Adrenal gland (tissue), 12 donors: ENCODE results near the gene UVRAG. TPM values are rescaled to one million over a fixed set of nuclear protein-coding genes. Genes with fewer than 3 reads are reported as not detected.

ENCODE experiments used
- DNase-seq, 7 donors: peaks; one replicate each; pipeline ENCODE4 v3.0.0-alpha.2; 2019 to 2020
- H3K27ac ChIP-seq, 5 donors: fragments of 200-600 bp; sonication (generic) in 4 of 5; 1 replicate in 3 of 5; 2 replicates in 2 of 5; pipeline versions ENCODE4 v1.5.1 to v1.8.0; 2016 to 2020; ENCODE audit warnings: mild to moderate bottlenecking in 1 of 5
- H3K27me3 ChIP-seq: fragments of 200-600 bp; 2 replicates; pipeline ENCODE4 v1.8.0; 2021
- H3K36me3 ChIP-seq, 2 donors: fragments of 200-600 bp; replicated peaks in 1 of 2; 1 replicate in 1 of 2; 2 replicates in 1 of 2; pipeline versions ENCODE4 v1.5.1 to v1.8.0; 2018 to 2022
- H3K4me1 ChIP-seq, 2 donors: fragments of 200-600 bp; replicated peaks in 1 of 2; 1 replicate in 1 of 2; 2 replicates in 1 of 2; pipeline versions ENCODE4 v1.5.1 to v1.8.0; 2018 to 2021
- H3K4me3 ChIP-seq, 4 donors: fragments of 200-600 bp; sonication (generic) in 3 of 4; one replicate each; pipeline ENCODE4 v1.5.1; 2016 to 2018
- H3K9me3 ChIP-seq, 3 donors: fragments of 200-600 bp; sonication (generic) in 1 of 3; replicated peaks in 1 of 3; 1 replicate in 2 of 3; 2 replicates in 1 of 3; pipeline versions ENCODE4 v1.5.1 to v1.8.0; 2016 to 2021
- CTCF ChIP-seq, 6 experiments: fragments of 450-650 bp in 4 of 6; fragments of 200-600 bp in 2 of 6; sonication (generic) in 1 of 6; IDR thresholded peaks; 1 replicate in 5 of 6; 2 replicates in 1 of 6; pipeline versions ENCODE4 v1.5.1 to v1.8.0; 2016 to 2021; ENCODE audit warnings: antibody characterized with exemption in 6 of 6, mild to moderate bottlenecking in 2 of 6, moderate library complexity in 1 of 6
- POLR2A ChIP-seq, 2 donors: fragments of 450-650 bp; IDR thresholded peaks; one replicate each; pipeline ENCODE4 v1.6.1; 2017; ENCODE audit warnings: antibody characterized with exemption in 2 of 2, mild to moderate bottlenecking in 2 of 2, moderate library complexity in 1 of 2
- WGBS, 4 donors: extraction: QIAGEN DNeasy Blood & Tissue Kit in 2 of 4; methylation state at CpG; one replicate each; pipeline versions ENCODE4 v1.1.5 to v1.1.7; 2013 to 2017; 5-methylcytosine and 5-hydroxymethylcytosine counted together
- intact Hi-C, 2 donors: fragments of 100-400 bp; cut with DNase I; formaldehyde crosslinking; loops; one replicate each; pipeline versions ENCODE4 v1.14.1 to v1.15.0; 2022 to 2023
- polyA plus RNA-seq, 3 donors: library from polyadenylated mRNA; stranded (reverse); fragments of 200-250 nt in 2 of 3; fragments of 350-450 nt in 1 of 3; fragmentation: Illumina TruSeq in 1 of 3; extraction: RNeasy Lipid Tissue Mini Kit (QIAGEN cat#74804) in 1 of 3; gene quantifications; one replicate each; pipeline ENCODE4 v1.2.3, GENCODE V29; 2013 to 2014
- total RNA-seq, 9 donors: library from RNA; depleted of rRNA in 4 of 9; stranded (reverse); fragments of >200 nt in 4 of 9; fragments of 120-200 nt in 1 of 9; fragmentation: NEBNext Ultra II Directional in 1 of 9; extraction: Animal tissue kit (Norgen Biotek cat#: 25700) in 1 of 9; gene quantifications; one replicate each; pipeline versions ENCODE4 v1.1.0 to v1.2.4, GENCODE V29; 2013 to 2023
- donor health status: healthy with polysubstance abuse.
- donor health status: Bipolar disorder and iron deficiency.
- donor health status: DM: yes; HTN: yes; CAD: no.
- donor health status: DM: no; HTN: no; CAD: no.
- donor health status: DM: no; HTN: no; CAD: no.
- donor health status: DM: yes; HTN: yes; CAD: no.

The UVRAG gene
- total and polyA plus RNA-seq, 12 donors: 10.9 to 61.4 (median 28.5) TPM

DNA sequence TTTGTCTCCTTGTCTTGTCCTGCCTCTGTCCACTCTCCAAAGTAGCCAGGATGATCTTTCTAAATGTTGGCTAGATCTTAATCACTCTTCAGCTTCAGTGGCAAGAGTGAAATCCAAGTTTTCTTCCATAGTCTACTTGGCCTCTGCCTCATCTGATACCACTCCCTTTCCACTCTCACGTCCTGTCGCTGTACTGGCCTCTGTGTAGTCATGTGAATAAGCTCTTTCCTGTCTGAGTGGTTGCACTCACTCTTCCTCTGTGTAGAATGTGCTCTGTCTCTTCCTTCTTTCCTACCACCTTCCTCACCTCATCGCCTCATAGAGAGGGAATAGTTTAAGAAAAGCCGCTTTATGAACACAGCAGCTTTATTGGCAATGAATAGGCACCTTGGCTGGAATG is 304.8 kb downstream of the UVRAG start:
- H3K4me1 ChIP-seq: peaks cover 0 to 39% of the 10 kb centered on the region in 2 donors
- no peak for DNase-seq
- H3K9me3 ChIP-seq: no peaks in the 10 kb centered on the region
- intact Hi-C loops: no loop called here
- H3K27ac ChIP-seq: peak overlapping the region in 1 of 5 donors; percentile 32
- H3K4me3 ChIP-seq: no peak overlapping the region
- H3K27me3 ChIP-seq: no peaks in the 10 kb centered on the region
- TF ChIP-seq POLR2A (IDR thresholded peaks at IDR 0.05): no peak
- TF ChIP-seq CTCF (IDR thresholded peaks at IDR 0.05): no peak
- no peaks in the 10 kb centered on the region for H3K36me3 ChIP-seq
- WGBS, 4 donors: 71 to 79% (median 77%) methylated on average over 4 of the region's 4 CpGs

GRCh38 chr11:76120513-76121101 is 305.6 kb downstream of the UVRAG start:
- Histone ChIP-seq H3K36me3 (no peaks in the 10 kb centered on the region), H3K27ac (peak overlapping the region in 1 of 5 donors; percentile 7), H3K27me3 (no peaks in the 10 kb centered on the region), H3K9me3 (no peaks in the 10 kb centered on the region), H3K4me1 (peaks cover 8 to 47% of the 10 kb centered on the region in 2 donors), H3K4me3 (no peak overlapping the region)
- 47 to 79% (median 65%) methylated on average over 5 of the region's 5 CpGs for WGBS, 4 donors
- no peak for TF ChIP-seq POLR2A (IDR thresholded peaks at IDR 0.05)
- DNase-seq: no peak
- intact Hi-C loops: no loop called here

- Histone ChIP-seq H3K27ac (no peak overlapping the region), H3K27me3 (no peaks in the 10 kb centered on the region), H3K9me3 (no peaks in the 10 kb centered on the region), H3K36me3 (no peaks in the 10 kb centered on the region), H3K4me1 (peaks cover 8 to 45% of the 10 kb centered on the region in 2 donors), H3K4me3 (no peak overlapping the region)
- intact Hi-C loops: no loop called here
- DNase-seq: no peak
- 63 to 82% (median 67%) methylated on average over 4 of the region's 4 CpGs for WGBS, 4 donors
- TF ChIP-seq POLR2A (IDR thresholded peaks at IDR 0.05): no peak
- no peak for TF ChIP-seq CTCF (IDR thresholded peaks at IDR 0.05)
Measured at GRCh38 chr11:76123248-76123647, 308.2 kb downstream of the UVRAG start.

- no peaks in the 10 kb centered on the region for H3K36me3 ChIP-seq
- intact Hi-C loops: no loop called here
- no peaks in the 10 kb centered on the region for H3K27me3 ChIP-seq
- H3K4me3 ChIP-seq: no peak overlapping the region
- 68 to 78% (median 75%) methylated on average over 8 of the region's 8 CpGs for WGBS, 4 donors
- H3K27ac ChIP-seq: no peak overlapping the region
- TF ChIP-seq CTCF (IDR thresholded peaks at IDR 0.05) (no peak), POLR2A (IDR thresholded peaks at IDR 0.05) (no peak)
- no peak for DNase-seq
- no peaks in the 10 kb centered on the region for H3K9me3 ChIP-seq
- H3K4me1 ChIP-seq: peaks cover 8 to 26% of the 10 kb centered on the region in 2 donors
Measured at GRCh38 chr11:76124905-76125770, 310.1 kb downstream of the UVRAG start.
